Activated T-cell treated with anti-CD3 and anti-CD28 coated beads for 4 hours (primary cell): ENCODE data around the gene KRTAP4-7.
"Not testable (repeated sequence)": the region's sequence is repeated elsewhere in the genome, so short reads cannot be mapped to it uniquely, and the experiment has no call there.

Experiments
- DNase-seq: peaks from one replicate; pipeline ENCODE4 v3.0.0-alpha.2; 2020

KRTAP4-7 gene

GRCh38 chr17:41065829-41066624, 17.9 kb upstream of the KRTAP4-7 start, which contains the start of gene KRTAP2-4:
Gene KRTAP2-4 (minus strand): TSS chr17:41065879. CDS start chr17:41065845, 34 bp downstream.
- DNase-seq = no peak

GRCh38 chr17:41067281-41067680, 16.7 kb upstream of the KRTAP4-7 start:
- no peak for DNase-seq

GRCh38 chr17:41069031-41069430, 14.9 kb upstream of the KRTAP4-7 start:
- no peak for DNase-seq

- DNase-seq = no peak
These were observed 12.2 kb upstream of the KRTAP4-7 start for GRCh38 chr17:41071606-41072360.

- no peak for DNase-seq
These were observed 10.3 kb upstream of the KRTAP4-7 start for GRCh38 chr17:41073676-41074075.

- DNase-seq = no peak
These were observed 7.2 kb upstream of the KRTAP4-7 start for GRCh38 chr17:41076788-41077187.

GRCh38 chr17:41082626-41083025, 1.3 kb upstream of the KRTAP4-7 start:
- no peak for DNase-seq

GRCh38 chr17:41083427-41083826, 523 bp upstream of the KRTAP4-7 start:
- not testable (repeated sequence) for DNase-seq

GRCh38 chr17:41088760-41089352, 4.9 kb downstream of the KRTAP4-7 start:
- DNase-seq = not testable (repeated sequence)

GRCh38 chr17:41096055-41096454, 12.1 kb downstream of the KRTAP4-7 start:
- no peak for DNase-seq

GRCh38 chr17:41098042-41098441, 14.1 kb downstream of the KRTAP4-7 start, which contains the start of gene KRTAP4-8:
Gene KRTAP4-8 (minus strand): TSS chr17:41098142. CDS start chr17:41098084, 58 bp downstream.
- DNase-seq = no peak

- no peak for DNase-seq
These were observed 14.5 kb downstream of the KRTAP4-7 start for GRCh38 chr17:41098481-41098880.

GRCh38 chr17:41099682-41100480, 15.9 kb downstream of the KRTAP4-7 start:
- DNase-seq = not testable (repeated sequence)

GRCh38 chr17:41101586-41102259, 17.8 kb downstream of the KRTAP4-7 start, which contains the start of gene KRTAP4-16:
Gene KRTAP4-16 (minus strand): TSS chr17:41102209. CDS start chr17:41102209, 0 bp downstream.
- no peak for DNase-seq

- DNase-seq = no peak
These were observed 19.9 kb downstream of the KRTAP4-7 start for GRCh38 chr17:41103896-41104295.

- not testable (repeated sequence) for DNase-seq
These were observed 20.6 kb downstream of the KRTAP4-7 start for GRCh38 chr17:41104386-41105038.

GRCh38 chr17:41105347-41105746, 21.4 kb downstream of the KRTAP4-7 start, which contains the start of gene KRTAP4-9:
Gene KRTAP4-9 (plus strand): TSS chr17:41105389. CDS start chr17:41105389, 0 bp downstream.
- DNase-seq = not testable (repeated sequence)

- DNase-seq = no peak
These were observed 24.0 kb downstream of the KRTAP4-7 start for GRCh38 chr17:41107941-41108450.

GRCh38 chr17:41108728-41109386, 24.9 kb downstream of the KRTAP4-7 start:
- DNase-seq = not testable (repeated sequence)
